GM12891 (cell line): ENCODE measurements around the gene ORMDL1.

ENCODE experiments used
- PAX5 ChIP-seq: IDR thresholded peaks from 2 replicates; pipeline ENCODE4 v1.6.1; 2011; ENCODE audit warnings: low read length, moderate library complexity, mild to moderate bottlenecking; ENCODE audit not compliant: insufficient read depth, severe bottlenecking
- POLR2A ChIP-seq: IDR thresholded peaks from 2 replicates; pipeline ENCODE4 v1.6.1; 2011; ENCODE audit warnings: low read depth, low read length, control low read depth
- POLR2AphosphoS5 ChIP-seq: IDR thresholded peaks from 2 replicates; pipeline ENCODE4 v1.6.1; 2011; ENCODE audit warnings: low read depth, low read length, control low read depth
- POU2F2 ChIP-seq: IDR thresholded peaks from 2 replicates; pipeline ENCODE4 v1.6.1; 2011; ENCODE audit warnings: low read depth, mild to moderate bottlenecking, control low read depth, low read length, moderate library complexity
- SPI1 ChIP-seq: IDR thresholded peaks from 2 replicates; pipeline ENCODE4 v1.6.1; 2011; ENCODE audit warnings: low read depth, low read length, control low read depth
- TAF1 ChIP-seq: IDR thresholded peaks from 2 replicates; pipeline ENCODE4 v1.6.1; 2011; ENCODE audit warnings: low read depth, low read length, control low read depth

- TF ChIP-seq TAF1, result no peak
- no peak for TF ChIP-seq POLR2A
- no peak for TF ChIP-seq POLR2AphosphoS5
- TF ChIP-seq SPI1, result no peak
- no peak for TF ChIP-seq POU2F2
- TF ChIP-seq PAX5, result no peak
Measured at GRCh38 chr2:189791338-189792042, 7.4 kb upstream of the ORMDL1 start.
